ENCODE data around the gene TAGAP. TPM values are rescaled to one million over a fixed set of nuclear protein-coding genes. Genes with fewer than 3 reads are reported as not detected.

TAGAP gene
- total and polyA plus RNA-seq, 2 of the 8 experiments (the other 6 are each of a cell fraction or from before 2014, with no cell fraction given): not detected

GRCh38 chr6:159023893-159024292 lies 20.9 kb downstream of the TAGAP start:
- no peak overlapping the region for H2BK12ac ChIP-seq (ENCODE audit: low read depth, low read length)
- no peaks in the 10 kb centered on the region for H3K27me3 ChIP-seq (replicated peaks in 1 of 4; ENCODE audit: control insufficient read depth in 3 of 4, extremely low read depth in 1 of 4, insufficient read depth in 3 of 4, low read length in 3 of 4)
- H2BK120ac ChIP-seq (replicated peaks; ENCODE audit: low read depth, low read length): no peak overlapping the region
- no peak overlapping the region for H3K14ac ChIP-seq (ENCODE audit: insufficient read length)
- H4K91ac ChIP-seq (replicated peaks; ENCODE audit: insufficient read length, low read length): no peak overlapping the region
- 89% methylated on average over 4 of the region's 4 CpGs; no CpG with 5 or more reads in 1 of the 2 experiments for WGBS, 2 experiments (ENCODE audit: extremely low coverage in 1 of 2, insufficient coverage in 1 of 2, insufficient read length in 1 of 2, insufficient replicate concordance in 2 of 2, low coverage in 1 of 2, low lambda C conversion rate in 2 of 2, missing lambda C conversion rate in 1 of 2)
- no peak overlapping the region for H3K4ac ChIP-seq (replicated peaks; ENCODE audit: insufficient read length, low read depth, low read length)
- no peaks in the 10 kb centered on the region for H3K4me1 ChIP-seq (replicated peaks in 1 of 4; ENCODE audit: control insufficient read depth in 3 of 4, insufficient read depth in 4 of 4, low read length in 3 of 4)
- H4K5ac ChIP-seq (ENCODE audit: insufficient read length, low read depth, low read length): no peak overlapping the region
- no peak overlapping the region for H3K9ac ChIP-seq (replicated peaks in 1 of 4; ENCODE audit: extremely low read depth in 1 of 4, low read depth in 3 of 4, low read length in 3 of 4)
- no peak overlapping the region for H3K4me3 ChIP-seq (ENCODE audit: extremely low read depth in 1 of 4, insufficient read depth in 2 of 4, low read depth in 3 of 4, low read length in 4 of 4)
- H3K79me1 ChIP-seq (ENCODE audit: low read depth, low read length): no peaks in the 10 kb centered on the region
- POLR2A ChIA-PET (ENCODE audit: partially characterized antibody): no interaction called here
- CTCF ChIA-PET (ENCODE audit: partially characterized antibody): interaction anchor here (1.5 to 1.7 kb wide), 2 partner anchors 16 to 80 kb away, joined by 4 read pairs; no protein-coding TSS in a partner anchor
- H3K36me3 ChIP-seq (ENCODE audit: control insufficient read depth in 2 of 4, insufficient read depth in 4 of 4, low read length in 3 of 4): no peaks in the 10 kb centered on the region
- FAIRE-seq (no peak), DNase-seq (ENCODE audit: low read depth in 1 of 2, low spot score in 2 of 2) (no peak)
- H3K23ac ChIP-seq (ENCODE audit: insufficient read length): no peak overlapping the region
- H3K79me2 ChIP-seq (ENCODE audit: control insufficient read depth in 1 of 2, insufficient read depth in 2 of 2, low read length in 2 of 2): no peaks in the 10 kb centered on the region
- no peaks in the 10 kb centered on the region; the same call in 1 of the 2 replicates for H3K23me2 ChIP-seq (ENCODE audit: low read depth, low read length)
- H4K8ac ChIP-seq (ENCODE audit: extremely low read depth, insufficient read depth, low read length): no peak overlapping the region
- H3K9me3 ChIP-seq (ENCODE audit: insufficient read depth in 2 of 2, low read depth in 1 of 2, low read length in 1 of 2): peaks cover 11 to 12% of the 10 kb centered on the region in 2 experiments; a peak in 2 of 4 replicates
- no peak overlapping the region for H2BK5ac ChIP-seq (ENCODE audit: low read depth, low read length)
- no peak overlapping the region for H2BK20ac ChIP-seq (ENCODE audit: low read length)
- H2AFZ ChIP-seq (ENCODE audit: low read length): no peak overlapping the region
- H3K4me2 ChIP-seq (ENCODE audit: insufficient read depth in 1 of 2, low read depth in 2 of 2, low read length in 2 of 2): no peak overlapping the region
- no peak overlapping the region for H3K18ac ChIP-seq (ENCODE audit: extremely low read depth, low read length)
- H3K27ac ChIP-seq (ENCODE audit: low read depth, low read length): no peak overlapping the region
- TF ChIP-seq TBP (IDR thresholded peaks at IDR 0.05; ENCODE audit: low read depth, low read length) (no peak), JUND (IDR thresholded peaks at IDR 0.05; ENCODE audit: low read length) (no peak), E2F6 (IDR thresholded peaks at IDR 0.05) (no peak), RBBP5 (IDR thresholded peaks at IDR 0.05; ENCODE audit: borderline replicate concordance, low read depth, low read length) (no peak)
- no peak overlapping the region for H2AK5ac ChIP-seq (ENCODE audit: low read depth, low read length)
- H3K56ac ChIP-seq (replicated peaks; ENCODE audit: insufficient read length, low read depth, low read length): no peak overlapping the region
- no peaks in the 10 kb centered on the region for H4K20me1 ChIP-seq (replicated peaks in 1 of 2; ENCODE audit: control insufficient read depth in 1 of 2, insufficient read depth in 2 of 2, low read length in 2 of 2)
- H2BK15ac ChIP-seq (ENCODE audit: low read length): no peak overlapping the region
